Lower leg skin (tissue), 4 donors: ENCODE data around the gene MRPS31. TPM values are rescaled to one million over a fixed set of nuclear protein-coding genes. Genes with fewer than 3 reads are reported as not detected.

ENCODE experiments used
- DNase-seq, 2 donors: peaks; one replicate each; pipeline ENCODE4 v3.0.0-alpha.2; 2019; ENCODE audit warnings: low spot score in 2 of 2
- H3K4me3 ChIP-seq: fragments of 200-600 bp; sonication (generic); 2 replicates; pipeline ENCODE4 v1.5.1; 2017; ENCODE audit warnings: mild to moderate bottlenecking, low read depth; ENCODE audit not compliant: poor library complexity, severe bottlenecking
- POLR2A ChIP-seq, 2 donors: fragments of 450-650 bp; IDR thresholded peaks; one replicate each; pipeline ENCODE4 v1.6.1; 2016 to 2017; ENCODE audit warnings: antibody characterized with exemption in 2 of 2, mild to moderate bottlenecking in 1 of 2, moderate library complexity in 1 of 2
- WGBS, 2 donors: methylation state at CpG; one replicate each; pipeline ENCODE4 v1.1.5; 2018; 5-methylcytosine and 5-hydroxymethylcytosine counted together
- intact Hi-C: fragments of 100-400 bp; cut with DNase I; formaldehyde crosslinking; loops from one replicate; pipeline ENCODE4 v1.15.0; 2023; ENCODE audit warnings: low total_unique reads
- microRNA counts, 2 donors: library from miRNA; unstranded; fragments of <30 nt; microRNA quantifications; one replicate each; lab custom pipeline; 2016
- microRNA-seq, 2 donors: library from miRNA; unstranded; fragments of <30 nt; microRNA quantifications; one replicate each; pipeline ENCODE4, GENCODE V29; 2016; ENCODE audit warnings: borderline replicate concordance in 2 of 2, borderline number of aligned reads in 1 of 2
- total RNA-seq, 4 donors: library from RNA; depleted of rRNA; stranded (reverse); fragments of >200 nt; gene quantifications; one replicate each; pipeline ENCODE4 v1.1.0, GENCODE V29; 2016
- TF ChIP-seq, protein P1 (sequence below), 3 donors: fragments of 450-650 bp; IDR thresholded peaks; one replicate each; pipeline ENCODE4 v1.5.1; 2016; ENCODE audit warnings: antibody characterized with exemption in 3 of 3, mild to moderate bottlenecking in 3 of 3, moderate library complexity in 2 of 3

MRPS31 gene
- total RNA-seq, 4 donors from 2014 or later = 11.0 to 22.5 (median 16.0) TPM

DNA sequence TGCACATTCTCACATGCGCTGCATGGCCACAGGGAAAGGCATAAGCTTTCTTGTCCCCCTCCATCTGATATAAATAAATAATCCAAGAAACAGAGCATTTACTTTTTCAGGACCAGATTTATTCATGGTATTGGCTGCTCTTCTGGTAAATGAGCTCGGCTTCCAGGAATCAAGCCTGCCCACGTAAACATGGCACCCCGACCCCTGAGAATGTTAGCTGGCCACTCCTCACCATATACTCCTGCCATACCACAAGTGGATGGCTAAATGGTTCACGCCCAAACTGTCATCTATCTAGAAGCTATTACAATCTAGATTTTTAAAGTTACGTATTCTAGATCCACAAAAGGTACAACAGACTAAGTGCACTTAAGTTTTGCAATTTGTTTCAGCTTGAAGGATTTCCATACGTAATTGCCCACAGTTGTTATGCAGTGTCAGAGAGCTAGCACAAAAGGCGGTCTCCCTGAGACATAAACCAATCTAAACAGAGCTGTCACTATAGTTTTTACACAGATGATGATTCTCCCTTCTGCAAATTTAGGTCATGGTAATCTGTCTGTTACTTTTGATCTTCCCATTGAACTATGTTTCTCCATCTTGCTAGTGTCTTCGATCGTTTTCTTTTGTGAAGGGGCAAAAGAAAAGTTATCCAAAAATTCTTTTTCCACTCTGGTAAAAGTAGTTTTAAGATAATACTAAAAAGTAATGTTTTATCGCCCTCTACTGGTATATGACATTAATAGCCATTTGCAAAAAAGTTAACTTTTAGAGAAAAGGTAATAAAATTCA is 88.3 kb downstream of the MRPS31 start:
- no peak overlapping the region for H3K4me3 ChIP-seq
- intact Hi-C loops = no loop called here
- TF ChIP-seq POLR2A (IDR thresholded peaks at IDR 0.05) = no peak
- TF ChIP-seq, protein P1, sequence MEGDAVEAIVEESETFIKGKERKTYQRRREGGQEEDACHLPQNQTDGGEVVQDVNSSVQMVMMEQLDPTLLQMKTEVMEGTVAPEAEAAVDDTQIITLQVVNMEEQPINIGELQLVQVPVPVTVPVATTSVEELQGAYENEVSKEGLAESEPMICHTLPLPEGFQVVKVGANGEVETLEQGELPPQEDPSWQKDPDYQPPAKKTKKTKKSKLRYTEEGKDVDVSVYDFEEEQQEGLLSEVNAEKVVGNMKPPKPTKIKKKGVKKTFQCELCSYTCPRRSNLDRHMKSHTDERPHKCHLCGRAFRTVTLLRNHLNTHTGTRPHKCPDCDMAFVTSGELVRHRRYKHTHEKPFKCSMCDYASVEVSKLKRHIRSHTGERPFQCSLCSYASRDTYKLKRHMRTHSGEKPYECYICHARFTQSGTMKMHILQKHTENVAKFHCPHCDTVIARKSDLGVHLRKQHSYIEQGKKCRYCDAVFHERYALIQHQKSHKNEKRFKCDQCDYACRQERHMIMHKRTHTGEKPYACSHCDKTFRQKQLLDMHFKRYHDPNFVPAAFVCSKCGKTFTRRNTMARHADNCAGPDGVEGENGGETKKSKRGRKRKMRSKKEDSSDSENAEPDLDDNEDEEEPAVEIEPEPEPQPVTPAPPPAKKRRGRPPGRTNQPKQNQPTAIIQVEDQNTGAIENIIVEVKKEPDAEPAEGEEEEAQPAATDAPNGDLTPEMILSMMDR (IDR thresholded peaks at IDR 0.05) = no peak
- WGBS, 2 donors = 50 to 54% methylated on average over 11 of the region's 11 CpGs
- DNase-seq = no peak

DNA sequence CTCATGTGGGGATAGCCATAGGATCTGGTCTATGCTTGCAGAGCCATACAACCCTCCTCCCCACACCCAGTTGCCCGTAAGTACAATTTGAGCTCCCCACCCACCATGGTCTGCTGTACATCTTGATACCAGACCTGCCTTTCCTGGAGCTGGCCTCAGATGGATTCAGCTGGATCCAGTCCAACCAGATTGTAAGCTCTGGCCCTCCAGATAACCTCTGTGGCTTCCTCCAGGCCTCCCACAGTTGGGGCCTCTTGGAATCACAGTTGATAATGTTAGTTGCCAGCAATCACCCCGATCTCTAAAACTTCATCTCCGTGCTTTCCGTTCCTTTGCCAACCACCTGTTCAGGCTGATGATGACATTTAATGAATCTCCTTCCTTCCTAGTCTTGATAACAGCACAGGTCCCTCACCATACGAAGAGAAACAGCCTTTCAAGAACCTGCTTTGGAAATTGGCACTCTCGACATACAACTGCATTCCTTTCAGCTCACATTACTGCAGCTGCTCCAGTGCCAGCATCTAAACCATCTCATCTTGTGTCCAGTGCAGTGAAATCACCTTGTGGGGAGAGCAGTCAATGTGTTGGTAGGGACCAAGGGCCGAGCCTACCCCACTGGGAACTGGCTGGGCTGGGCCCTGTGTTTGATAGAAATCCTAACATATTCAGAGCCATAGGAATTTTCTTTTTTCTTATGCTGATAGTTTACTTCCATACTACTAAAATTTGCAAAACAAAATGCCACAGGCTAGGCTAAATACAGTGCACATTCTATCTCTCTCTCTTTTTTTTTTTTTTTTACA is 89.4 kb downstream of the MRPS31 start:
- intact Hi-C loops = no loop called here
- DNase-seq = no peak
- no peak for TF ChIP-seq POLR2A (IDR thresholded peaks at IDR 0.05)
- TF ChIP-seq, protein P1 (IDR thresholded peaks at IDR 0.05) = no peak
- 66% methylated on average over 7 of the region's 7 CpGs for whole genome bisulfite sequencing, 2 donors
- no peak overlapping the region for H3K4me3 ChIP-seq

DNA sequence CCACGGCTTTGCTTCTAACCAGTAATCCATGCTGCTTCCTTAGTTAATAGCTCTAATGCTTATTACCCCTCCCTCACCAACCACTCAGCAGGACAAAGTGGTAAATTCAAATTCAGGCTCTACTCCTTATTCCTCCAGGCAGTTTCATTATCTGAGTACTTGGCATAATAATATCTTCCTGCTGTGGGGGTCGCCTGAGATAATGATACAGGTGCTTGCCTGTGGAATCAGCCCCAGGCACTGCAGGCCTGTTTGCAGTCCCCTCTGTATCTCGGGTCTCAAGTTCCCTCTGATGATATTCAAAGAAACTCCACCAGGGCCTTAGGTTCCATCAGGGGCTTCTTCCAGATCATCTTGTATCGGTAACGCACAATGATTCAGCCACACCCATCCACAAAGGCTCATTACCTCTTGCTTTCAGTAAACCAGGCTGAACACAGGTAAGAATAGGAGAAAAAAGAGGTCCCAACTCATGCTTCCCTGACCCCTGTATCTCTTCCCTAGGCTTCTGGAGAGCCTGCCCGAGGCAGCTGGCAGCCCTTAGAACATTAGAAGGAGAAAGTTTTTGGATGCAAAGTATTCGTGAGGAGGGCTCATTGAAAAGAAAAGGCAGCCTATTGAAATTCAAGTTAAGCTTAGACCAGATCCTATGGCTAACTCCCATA is 90.2 kb downstream of the MRPS31 start:
- intact Hi-C loops = no loop called here
- DNase-seq = no peak
- no peak overlapping the region for H3K4me3 ChIP-seq
- WGBS, 2 donors = 83 to 86% methylated on average over 7 of the region's 7 CpGs
- TF ChIP-seq POLR2A (IDR thresholded peaks at IDR 0.05) = no peak
- TF ChIP-seq, protein P1 (IDR thresholded peaks at IDR 0.05) = no peak

DNA sequence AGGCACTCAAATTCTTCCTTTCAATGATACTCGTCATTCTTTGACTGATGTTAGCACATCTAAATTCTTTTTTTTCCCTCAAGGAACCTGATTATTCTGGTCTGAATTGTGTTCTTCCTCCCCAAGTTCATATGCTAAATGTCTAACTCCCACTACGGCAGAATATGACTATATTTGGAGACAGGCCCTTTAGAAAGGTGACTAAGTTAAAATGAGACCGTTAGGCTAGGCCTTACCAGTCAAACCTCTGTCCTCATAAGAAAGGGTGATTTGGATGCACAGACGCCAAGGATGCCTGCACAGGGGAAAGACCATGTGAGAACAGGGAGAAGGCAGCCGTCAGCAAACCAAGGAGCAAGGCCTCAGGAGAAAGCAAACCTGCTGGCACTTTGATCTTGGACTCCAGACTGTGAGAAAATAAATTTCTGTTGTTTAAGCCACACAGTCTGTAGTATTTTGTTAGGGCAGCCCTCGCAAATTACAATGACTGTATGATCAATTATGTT is 91.5 kb downstream of the MRPS31 start:
- intact Hi-C loops = no loop called here
- WGBS, 2 donors = 89 to 93% methylated on average over 6 of the region's 6 CpGs
- H3K4me3 ChIP-seq = no peak overlapping the region
- TF ChIP-seq POLR2A (IDR thresholded peaks at IDR 0.05) = no peak
- TF ChIP-seq, protein P1 (IDR thresholded peaks at IDR 0.05) = no peak
- DNase-seq = no peak

MicroRNAs within 50 kb of the gene (microRNA counts, 767-probe panel; counts per million panel counts)
- microRNA hsa-miR-320d (lab: Ali Mortazavi, UCI) (0 to 358 counts per million in 2 donors), microRNA hsa-miR-621 (lab: Ali Mortazavi, UCI) (0 to 358 counts per million in 2 donors)

Small RNA genes lying within 50 kb of the gene (microRNA-seq; reads per million reads assigned to microRNA genes)
- gene MIR320D1 (0 reads per million in 2 donors), gene MIR621 (0 reads per million in 2 donors)

Other genes with a start within 250 kb of the MRPS31 start
- gene FOXO1, start 104.5 kb downstream of the MRPS31 start, total RNA-seq = 10 to 100 TPM; 43.6 to 75.9 (median 52.0) TPM
- 1 to 10 TPM; 3.7 to 9.1 (median 6.8) TPM for gene SLC25A15, start 18.4 kb upstream of the MRPS31 start, total RNA-seq
- gene ELF1, start 248.1 kb upstream of the MRPS31 start, total RNA-seq = 100 to 1,000 TPM; 112 to 137 (median 125) TPM